Kidney (tissue), 14 donors: ENCODE data around the gene ASB6. TPM values are rescaled to one million over a fixed set of nuclear protein-coding genes. Genes with fewer than 3 reads are reported as not detected.
"Not testable (repeated sequence)": the region's sequence is repeated elsewhere in the genome, so short reads cannot be mapped to it uniquely, and the experiment has no call there.

Experiments used
- DNase-seq, 5 donors: peaks; one replicate each; pipeline ENCODE4 v3.0.0-alpha.2; 2013 to 2020
- FAIRE-seq: peaks from 2 replicates; lab custom pipeline; 2012; peaks lifted over from hg19 to GRCh38; lab: Jason Lieb, UNC
- H3K27ac ChIP-seq, 2 donors: one replicate each; pipeline ENCODE4 v1.7.0; 2013; ENCODE audit warnings: low read depth in 2 of 2, low read length in 2 of 2, inconsistent platforms in 1 of 2
- H3K27me3 ChIP-seq: one replicate; pipeline ENCODE4 v1.7.1; 2013; ENCODE audit warnings: low read length, inconsistent platforms; ENCODE audit not compliant: control insufficient read depth, insufficient read depth
- H3K36me3 ChIP-seq, 3 donors: one replicate each; pipeline versions ENCODE4 v1.7.0 to v1.7.1; 2013; ENCODE audit warnings: low read length in 3 of 3, control low read depth in 1 of 3, inconsistent platforms in 1 of 3; ENCODE audit not compliant: insufficient read depth in 3 of 3, control insufficient read depth in 2 of 3
- H3K4me1 ChIP-seq, 3 donors: one replicate each; pipeline versions ENCODE4 v1.7.0 to v1.7.1; 2013; ENCODE audit warnings: low read length in 3 of 3, inconsistent platforms in 1 of 3, low read depth in 1 of 3; ENCODE audit not compliant: control insufficient read depth in 2 of 3, insufficient read depth in 2 of 3
- H3K4me3 ChIP-seq, 3 donors: one replicate each; pipeline versions ENCODE4 v1.7.0 to v1.8.1; 2013; ENCODE audit warnings: low read length in 3 of 3, control low read depth in 1 of 3, inconsistent platforms in 1 of 3
- H3K9ac ChIP-seq, 3 donors: one replicate each; pipeline versions ENCODE4 v1.7.0 to v1.7.1; 2013; ENCODE audit warnings: low read length in 3 of 3, control low read depth in 1 of 3, inconsistent platforms in 1 of 3
- H3K9me3 ChIP-seq, 3 donors: one replicate each; pipeline versions ENCODE4 v1.7.0 to v1.7.1; 2013; ENCODE audit warnings: low read length in 3 of 3, control low read depth in 1 of 3, inconsistent platforms in 1 of 3; ENCODE audit not compliant: control insufficient read depth in 2 of 3, insufficient read depth in 1 of 3
- CTCF ChIP-seq: IDR thresholded peaks from 3 replicates; pipeline ENCODE4 v1.5.1; 2012; ENCODE audit warnings: mild to moderate bottlenecking, moderate library complexity, borderline replicate concordance; ENCODE audit not compliant: insufficient read depth; ENCODE audit errors: extremely low read depth
- intact Hi-C: fragments of 100-400 bp; cut with DNase I; formaldehyde crosslinking; loops from one replicate; pipeline ENCODE4 v1.11.1; 2022
- polyA plus RNA-seq: library from polyadenylated mRNA; stranded (reverse); fragments of 350-450 nt; fragmentation: Illumina TruSeq; extraction: RNeasy Lipid Tissue Mini Kit (QIAGEN cat#74804); gene quantifications from one replicate; pipeline ENCODE4 v1.2.3, GENCODE V29; 2014; ENCODE audit warnings: low read depth, low replicate concordance; ENCODE audit not compliant: insufficient read depth
- total RNA-seq: library from RNA; stranded (reverse); fragmentation: NEBNext Ultra II Directional; extraction: Animal tissue kit (Norgen Biotek cat#: 25700); gene quantifications from one replicate; pipeline ENCODE4 v1.2.1, GENCODE V29; 2021
- donor health status: control.
- donor health status: control.
- donor health status: control.
- donor health status: control.
- donor health status: control.
- donor health status: DM: yes; HTN: yes; CAD: no.
- donor health status: Normal renal cell carcinoma (clear cell type).

ASB6 gene
- total and polyA plus RNA-seq, 2 donors from 2014 or later = 18.1 to 22.5 TPM

GRCh38 chr9:129595903-129596540, 45.9 kb downstream of the ASB6 start:
- Histone ChIP-seq H3K4me1 (peaks cover 0 to 8% (median 0%) of the 10 kb centered on the region in 3 donors), H3K4me3 (no peak overlapping the region), H3K9ac (no peak overlapping the region), H3K9me3 (no peaks in the 10 kb centered on the region), H3K27me3 (no peaks in the 10 kb centered on the region), H3K36me3 (no peaks in the 10 kb centered on the region), H3K27ac (no peak overlapping the region)
- intact Hi-C loops = no loop called here
- no peak for TF ChIP-seq CTCF
- DNase-seq (no peak), FAIRE-seq (no peak)

- Histone ChIP-seq H3K4me3 (no peak overlapping the region), H3K9ac (no peak overlapping the region), H3K9me3 (no peaks in the 10 kb centered on the region), H3K27me3 (no peaks in the 10 kb centered on the region), H3K27ac (no peak overlapping the region), H3K4me1 (peaks cover 0 to 8% (median 0%) of the 10 kb centered on the region in 3 donors), H3K36me3 (no peaks in the 10 kb centered on the region)
- TF ChIP-seq CTCF = no peak
- FAIRE-seq = no peak
- intact Hi-C loops = no loop called here
- DNase-seq = peak in 1 of 5 donors; percentile 51
Measured at GRCh38 chr9:129595311-129595741, 46.6 kb downstream of the ASB6 start.

- intact Hi-C loops = no loop called here
- no peaks in the 10 kb centered on the region for H3K27me3 ChIP-seq
- DNase-seq (no peak), FAIRE-seq (no peak)
- H3K4me1 ChIP-seq = peaks cover 0 to 8% (median 0%) of the 10 kb centered on the region in 3 donors
- no peak for TF ChIP-seq CTCF
- no peaks in the 10 kb centered on the region for H3K9me3 ChIP-seq
- no peak overlapping the region for H3K9ac ChIP-seq
- H3K4me3 ChIP-seq = no peak overlapping the region
- no peak overlapping the region for H3K27ac ChIP-seq
- no peaks in the 10 kb centered on the region for H3K36me3 ChIP-seq
Measured at GRCh38 chr9:129594632-129595031, 47.3 kb downstream of the ASB6 start.

- H3K9me3 ChIP-seq, H3K36me3 ChIP-seq, H3K4me3 ChIP-seq, H3K27ac ChIP-seq, H3K4me1 ChIP-seq, intact Hi-C loops, H3K27me3 ChIP-seq, H3K9ac ChIP-seq, FAIRE-seq: not testable (repeated sequence)
- DNase-seq = peak in 1 of 5 donors; percentile 47
Measured at GRCh38 chr9:129592790-129593189, 49.2 kb downstream of the ASB6 start.
